Fibroblast of upper back skin (primary cell): Measurements from ENCODE around the gene ACSL3.
A peak's percentile ranks its signal among the peaks of the same experiment; 100 is the strongest.
"Not testable (repeated sequence)": the region's sequence is repeated elsewhere in the genome, so short reads cannot be mapped to it uniquely, and the experiment has no call there.

Experiments used
- DNase-seq: peaks from one replicate; pipeline ENCODE4 v3.0.0-alpha.2; 2013

ACSL3 gene

DNA sequence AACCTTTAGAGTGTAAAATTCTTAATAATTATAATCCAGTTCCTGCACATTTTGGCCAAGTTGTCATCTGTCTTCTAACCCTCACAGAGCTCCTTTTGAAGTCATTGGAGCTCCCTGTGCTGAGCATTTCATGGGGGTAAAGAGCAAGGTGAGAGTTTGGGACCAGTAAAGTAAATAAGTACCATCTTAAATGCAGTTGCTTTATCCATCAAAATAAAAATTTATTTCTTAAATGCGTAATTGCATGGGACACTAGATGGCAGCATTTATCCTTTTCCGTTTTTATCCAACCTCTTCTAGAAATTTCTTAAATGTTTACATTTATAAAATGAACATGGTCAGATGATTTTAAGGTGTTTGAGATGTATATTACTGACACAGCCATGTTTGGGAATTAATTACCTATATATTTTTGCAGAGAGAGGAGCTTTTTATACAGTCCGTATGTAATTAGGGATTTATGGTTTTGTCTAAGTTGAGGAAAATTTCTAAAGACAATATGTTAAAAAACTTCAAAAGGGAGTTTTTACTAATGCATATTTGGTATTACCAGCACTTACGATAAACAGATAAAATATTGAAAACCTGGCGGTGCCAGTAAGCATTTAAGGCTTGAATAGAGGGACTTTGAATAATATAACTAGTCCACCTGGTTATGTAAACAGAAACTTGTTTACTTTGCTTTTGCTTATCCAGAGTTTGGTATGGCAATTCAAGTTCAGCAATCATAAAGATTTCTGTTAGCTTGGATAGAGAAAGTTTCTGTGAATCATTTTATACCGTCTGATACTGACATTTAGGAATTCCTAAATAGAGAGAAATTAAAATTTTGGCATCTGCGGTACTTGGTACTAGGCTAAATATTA is 54.5 kb downstream of the ACSL3 start:
- no peak for DNase-seq

DNA sequence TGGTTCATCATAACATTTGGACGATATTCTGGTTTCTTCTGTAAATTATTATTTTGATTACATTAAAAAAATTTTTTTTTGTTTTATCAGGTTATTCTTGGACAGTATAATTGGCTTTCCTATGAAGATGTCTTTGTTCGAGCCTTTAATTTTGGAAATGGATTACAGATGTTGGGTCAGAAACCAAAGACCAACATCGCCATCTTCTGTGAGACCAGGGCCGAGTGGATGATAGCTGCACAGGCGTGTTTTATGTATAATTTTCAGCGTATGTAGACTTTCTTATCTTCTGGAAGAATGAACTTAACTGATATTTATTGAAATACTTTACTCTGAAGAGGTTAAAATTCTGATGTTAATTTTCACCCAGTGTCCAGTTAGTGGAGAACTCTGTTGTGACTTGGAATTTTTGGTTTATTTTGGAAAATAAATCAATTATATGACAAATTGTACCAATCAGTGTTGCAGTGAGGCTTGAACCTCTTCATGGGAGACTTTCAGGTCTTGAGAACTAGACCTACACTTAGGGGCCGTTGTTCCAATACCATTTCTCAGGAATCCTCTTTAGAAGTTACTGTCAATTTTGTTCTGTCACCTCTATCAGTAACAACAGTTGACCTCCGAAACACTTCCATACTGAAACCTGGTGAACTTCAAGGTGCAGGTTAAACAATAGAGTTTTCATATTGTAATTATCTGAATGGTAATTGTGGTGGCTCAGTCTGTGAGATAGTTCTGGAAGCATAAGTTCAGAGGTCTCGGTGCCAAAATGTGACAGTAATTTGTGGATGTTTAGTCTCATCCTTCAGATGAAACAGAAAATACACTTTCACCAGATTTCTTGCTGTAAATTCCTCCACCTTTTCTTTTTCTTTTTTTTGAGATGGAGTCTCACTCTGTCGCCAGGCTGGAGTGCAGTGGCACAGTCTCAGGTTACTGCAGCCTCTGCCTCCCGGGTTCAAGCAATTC is 55.7 kb downstream of the ACSL3 start:
- no peak for DNase-seq

GRCh38 chr2:222917212-222917611 is 56.4 kb downstream of the ACSL3 start:
- not testable (repeated sequence) for DNase-seq

- peak; percentile 90 for DNase-seq
These were observed 59.1 kb downstream of the ACSL3 start for GRCh38 chr2:222919841-222920526.

DNA sequence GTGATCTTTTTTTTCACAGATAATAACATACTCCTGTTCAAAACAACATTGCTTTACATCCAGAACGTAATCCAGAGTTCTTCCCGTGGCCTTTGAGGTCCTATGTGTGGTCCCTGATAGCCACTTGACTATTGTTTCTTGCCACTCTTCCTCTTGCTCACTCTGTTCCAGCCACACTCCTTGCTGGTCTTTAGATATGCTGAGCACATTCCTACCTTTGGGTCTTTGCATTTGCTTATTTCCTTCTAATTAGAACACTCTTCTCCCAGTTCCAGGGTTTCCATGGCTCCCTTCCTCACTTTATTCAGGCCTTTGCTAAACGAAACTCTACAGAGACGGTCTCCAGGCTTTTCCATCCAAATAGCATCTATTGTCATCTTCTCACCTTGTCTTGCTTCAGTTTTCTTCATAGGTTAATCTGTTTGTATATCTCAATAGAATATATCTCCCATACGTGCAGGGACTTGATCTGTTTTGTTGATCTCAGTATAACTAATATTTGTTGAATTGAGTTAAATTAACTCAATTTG is 59.9 kb downstream of the ACSL3 start:
- no peak for DNase-seq

DNA sequence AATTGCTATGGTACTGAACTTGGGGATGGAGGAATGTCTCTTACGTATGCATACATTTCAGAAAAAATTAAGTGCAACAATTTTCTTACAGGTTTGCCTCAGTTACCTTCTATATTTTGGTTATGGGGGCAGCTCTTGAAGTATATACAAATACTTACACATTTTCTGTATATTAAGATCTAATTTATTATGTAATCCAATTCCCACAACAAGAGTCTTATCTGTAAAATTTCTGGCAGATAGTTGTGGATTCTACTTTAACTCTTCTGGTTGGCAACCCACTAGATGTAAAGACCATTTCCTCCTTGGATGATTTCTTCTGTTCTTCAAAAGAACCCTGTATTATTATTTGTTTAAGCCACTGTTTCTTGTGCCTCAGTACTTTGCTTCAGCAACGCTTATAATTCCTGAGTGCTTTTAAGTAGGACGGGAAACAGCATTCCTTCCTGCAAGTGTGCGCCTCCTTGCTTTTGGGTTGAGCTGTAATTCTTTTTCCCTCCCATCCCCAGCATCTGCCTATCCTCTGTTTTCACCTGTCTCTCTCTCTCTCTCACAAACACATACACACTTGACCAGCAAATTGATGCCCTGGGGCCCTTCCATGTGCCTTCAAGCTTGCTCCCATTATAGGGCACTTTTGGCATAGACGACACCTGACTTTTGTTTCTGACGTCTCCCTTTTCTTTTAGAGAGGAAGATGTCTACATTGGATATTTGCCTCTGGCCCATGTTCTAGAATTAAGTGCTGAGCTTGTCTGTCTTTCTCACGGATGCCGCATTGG is 61.4 kb downstream of the ACSL3 start:
- no peak for DNase-seq

GRCh38 chr2:222926915-222927314 is 66.1 kb downstream of the ACSL3 start:
- DNase-seq = no peak

GRCh38 chr2:222927600-222927999 is 66.8 kb downstream of the ACSL3 start:
- DNase-seq = no peak

DNA sequence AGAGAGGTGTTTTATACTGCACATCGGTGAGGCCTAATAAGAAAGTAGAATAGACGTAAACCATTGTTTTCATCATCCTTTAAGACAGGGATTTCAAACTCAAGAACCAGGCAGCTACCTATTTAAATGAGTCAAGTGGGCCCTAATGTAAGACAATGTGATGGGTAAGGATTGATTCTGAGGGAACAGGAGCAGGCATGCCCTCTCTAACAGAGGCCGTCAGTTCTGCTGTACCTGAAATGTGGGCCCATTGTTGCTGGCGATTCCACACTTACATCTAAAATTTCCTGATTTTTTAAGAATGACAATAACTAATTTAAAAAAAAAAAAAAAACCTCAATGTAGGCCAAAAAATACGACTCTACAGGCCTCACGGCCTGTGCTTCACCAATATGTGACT is 67.5 kb downstream of the ACSL3 start:
- DNase-seq = no peak

DNA sequence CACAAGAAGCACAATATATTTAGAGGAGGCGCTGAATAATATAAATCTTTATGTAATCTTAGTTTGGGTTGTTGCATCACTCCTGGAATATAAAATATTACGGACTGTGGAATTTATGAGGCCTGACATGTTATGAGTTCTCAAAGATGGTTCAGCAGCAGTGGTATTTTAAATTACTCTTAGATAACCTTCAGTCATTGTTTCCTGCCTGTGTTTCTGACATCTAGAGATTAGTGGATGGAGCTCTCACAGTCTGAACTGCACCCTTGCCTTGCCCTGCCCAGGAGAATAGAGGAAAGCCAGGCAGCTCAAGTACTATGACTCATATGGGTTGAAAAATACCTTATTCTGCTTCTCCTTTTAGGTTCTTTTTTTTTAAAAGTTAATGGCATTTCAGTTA is 70.0 kb downstream of the ACSL3 start:
- peak; percentile 41 for DNase-seq

- no peak for DNase-seq
These were observed 70.8 kb downstream of the ACSL3 start for GRCh38 chr2:222931659-222932058.

DNA sequence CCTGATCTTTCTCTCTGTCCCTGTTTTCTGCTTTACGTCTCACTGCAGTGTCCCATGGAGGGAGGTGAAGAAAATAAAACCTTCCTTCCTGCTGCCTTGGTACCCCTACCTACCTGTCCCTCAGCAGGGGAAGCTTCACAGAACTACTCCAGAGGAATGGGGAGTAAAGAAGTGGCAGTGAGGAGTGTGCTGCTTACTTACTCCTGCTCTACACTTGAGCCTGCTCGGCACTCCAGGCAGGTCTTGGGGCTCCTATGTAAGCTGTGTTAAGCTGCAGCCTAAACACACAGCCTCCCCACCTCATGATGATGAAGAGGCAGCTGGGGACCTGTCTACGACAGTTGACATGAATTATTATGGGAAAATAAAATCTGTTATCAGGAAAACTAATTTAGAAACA is 72.6 kb downstream of the ACSL3 start:
- no peak for DNase-seq

DNA sequence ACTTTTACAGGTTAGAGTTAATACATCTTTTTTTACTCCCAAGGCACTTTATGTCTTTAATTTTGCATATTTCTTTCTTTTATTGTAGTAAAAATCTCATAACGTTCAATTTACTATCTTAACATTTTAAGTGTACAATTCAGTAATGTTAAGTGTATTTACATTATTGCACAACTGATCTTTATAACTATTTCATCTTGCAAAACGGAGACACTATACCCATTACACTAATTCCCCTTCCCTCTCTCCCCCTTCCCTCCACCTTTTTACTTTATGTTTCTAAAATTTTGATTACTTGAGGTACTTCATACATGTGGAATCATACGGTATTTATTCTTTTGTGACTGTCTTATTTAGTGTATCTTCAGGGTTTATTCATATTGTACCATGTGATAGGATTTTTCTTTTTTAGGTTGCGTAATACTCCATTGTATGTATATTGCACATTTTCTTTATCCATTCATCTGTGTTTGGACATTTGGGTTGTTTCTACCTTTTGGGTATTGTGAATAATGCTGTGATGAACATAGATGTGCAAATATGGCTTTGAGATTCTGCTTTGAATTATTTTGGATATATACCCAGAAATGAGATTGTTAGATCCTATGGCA is 75.0 kb downstream of the ACSL3 start:
- DNase-seq = no peak

GRCh38 chr2:222936705-222937104 is 75.9 kb downstream of the ACSL3 start:
- DNase-seq = no peak

DNA sequence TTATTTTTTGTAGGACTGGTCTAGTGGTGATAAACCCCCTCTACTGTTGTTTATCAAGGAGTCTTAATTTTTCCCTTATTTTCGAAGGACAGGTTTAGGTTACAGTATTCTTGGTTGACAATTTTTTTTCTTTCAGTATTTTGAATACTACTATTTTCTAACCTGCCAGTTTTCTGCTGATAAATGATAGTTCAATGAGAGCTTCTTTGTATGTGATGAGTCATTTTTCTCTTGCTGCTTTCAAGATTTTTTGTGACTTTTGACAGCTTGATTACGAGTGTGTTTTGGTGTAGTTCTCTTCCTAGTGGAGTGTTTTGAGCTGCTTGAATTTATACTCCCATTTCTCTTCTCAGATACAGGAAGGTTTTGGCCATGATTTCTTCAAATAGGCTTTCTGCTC is 77.5 kb downstream of the ACSL3 start:
- no peak for DNase-seq

GRCh38 chr2:222939208-222939856 is 78.5 kb downstream of the ACSL3 start:
- peak; percentile 75 for DNase-seq

GRCh38 chr2:222939979-222940378 is 79.1 kb downstream of the ACSL3 start:
- no peak for DNase-seq

GRCh38 chr2:222941510-222942032 is 80.7 kb downstream of the ACSL3 start:
- DNase-seq = peak; percentile 72

DNA sequence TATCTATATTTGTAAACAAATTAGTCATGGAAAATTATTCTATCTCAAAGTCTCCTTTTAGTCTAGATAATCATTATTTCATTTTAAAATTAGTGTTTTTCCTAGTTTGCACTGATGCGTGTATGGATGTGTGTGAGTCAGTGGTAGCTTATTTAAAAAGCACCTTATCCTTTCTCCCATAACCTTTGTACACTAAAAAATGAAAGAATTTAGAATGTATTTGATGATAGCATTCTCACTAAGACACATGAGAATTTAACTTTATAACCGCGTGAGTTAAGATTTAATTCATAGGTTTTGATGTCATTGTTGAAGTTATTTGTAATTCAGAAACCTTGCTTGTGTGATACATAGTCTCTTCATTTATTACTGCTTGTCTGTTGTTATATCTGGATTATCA is 81.7 kb downstream of the ACSL3 start:
- DNase-seq = no peak

DNA sequence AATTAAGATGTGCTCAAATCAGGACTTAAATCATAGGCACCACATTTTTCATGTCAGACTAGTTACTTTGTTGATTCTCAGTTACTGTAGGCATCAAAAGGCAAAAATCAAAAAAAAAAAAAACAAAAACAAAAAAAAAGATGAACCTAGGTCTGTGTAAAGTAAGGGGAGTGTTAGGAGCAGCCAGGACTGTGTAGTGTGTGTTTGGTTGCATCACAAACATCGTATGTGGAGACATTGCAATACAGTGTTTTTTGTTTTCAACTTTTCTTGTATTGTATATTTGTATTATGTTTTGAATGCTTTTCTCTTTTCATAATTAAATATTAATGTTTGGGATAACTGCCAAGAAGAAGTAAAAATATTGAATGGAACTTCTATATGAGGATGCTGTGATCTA is 82.1 kb downstream of the ACSL3 start:
- DNase-seq = no peak

GRCh38 chr2:222943820-222944219 is 83.0 kb downstream of the ACSL3 start:
- DNase-seq = peak; percentile 34
